Fibroblast of the conjunctiva (primary cell): ENCODE measurements around the gene STIMATE.

Source experiments
- DNase-seq: peaks from one replicate; pipeline ENCODE4 v3.0.0-alpha.2; 2010; ENCODE audit warnings: low read depth

The STIMATE gene

DNA sequence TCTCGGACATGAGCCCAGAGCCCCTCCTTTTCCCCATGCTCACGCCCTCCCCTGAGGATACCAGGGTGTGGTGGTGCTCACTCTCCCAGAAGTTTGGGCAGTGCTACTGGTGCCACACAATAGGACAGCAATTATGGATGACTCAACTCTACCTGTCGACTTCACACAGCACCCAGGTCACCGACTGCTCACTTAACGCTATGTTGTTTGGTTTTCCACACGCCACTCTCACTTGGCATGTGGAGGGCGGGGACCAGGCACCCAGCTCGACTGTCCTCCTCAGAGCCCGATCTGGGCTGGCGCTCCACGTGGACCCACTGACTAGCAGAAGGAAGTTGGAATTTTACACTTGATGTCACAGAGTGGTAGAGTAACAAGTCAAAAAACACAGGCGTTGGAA, 30.9 kb downstream of the STIMATE start:
- DNase-seq: no peak

DNA sequence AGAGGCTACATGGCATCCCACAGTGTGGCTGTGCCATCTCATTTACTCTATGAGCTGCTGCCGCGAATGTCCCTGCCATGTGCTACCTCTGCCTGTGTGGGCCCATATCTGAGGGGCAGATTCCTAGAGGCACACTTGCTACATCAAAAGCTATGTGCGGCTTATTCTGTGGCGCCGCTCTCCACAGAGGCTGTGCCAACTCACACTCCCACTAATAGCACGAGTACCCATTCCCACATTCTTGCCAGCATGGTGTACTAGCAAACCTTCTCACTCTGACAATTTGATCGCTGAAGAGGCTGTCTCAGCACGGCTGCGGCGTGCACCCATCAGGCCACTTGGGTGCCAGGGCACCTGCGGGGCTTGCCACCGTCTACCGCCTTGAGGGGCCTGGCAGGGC, 31.4 kb downstream of the STIMATE start:
- DNase-seq: no peak

DNA sequence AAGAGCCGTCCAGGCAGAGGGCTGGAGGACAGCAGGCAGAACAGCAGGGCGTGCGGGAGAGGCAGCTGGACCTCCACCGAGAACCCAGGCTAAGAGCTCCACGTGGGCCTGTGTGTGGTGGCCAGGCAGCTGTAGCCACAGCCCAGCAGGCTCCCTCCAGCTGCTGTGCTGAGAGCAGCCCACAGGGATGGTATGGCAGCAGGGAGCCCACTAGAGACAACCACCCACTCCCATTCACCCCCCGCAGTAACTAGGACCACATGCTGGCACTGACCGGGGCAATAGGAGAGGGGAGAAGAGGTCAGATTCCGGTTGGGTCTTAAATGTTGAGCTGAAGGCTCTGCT, 37.0 kb downstream of the STIMATE start:
- no peak for DNase-seq

DNA sequence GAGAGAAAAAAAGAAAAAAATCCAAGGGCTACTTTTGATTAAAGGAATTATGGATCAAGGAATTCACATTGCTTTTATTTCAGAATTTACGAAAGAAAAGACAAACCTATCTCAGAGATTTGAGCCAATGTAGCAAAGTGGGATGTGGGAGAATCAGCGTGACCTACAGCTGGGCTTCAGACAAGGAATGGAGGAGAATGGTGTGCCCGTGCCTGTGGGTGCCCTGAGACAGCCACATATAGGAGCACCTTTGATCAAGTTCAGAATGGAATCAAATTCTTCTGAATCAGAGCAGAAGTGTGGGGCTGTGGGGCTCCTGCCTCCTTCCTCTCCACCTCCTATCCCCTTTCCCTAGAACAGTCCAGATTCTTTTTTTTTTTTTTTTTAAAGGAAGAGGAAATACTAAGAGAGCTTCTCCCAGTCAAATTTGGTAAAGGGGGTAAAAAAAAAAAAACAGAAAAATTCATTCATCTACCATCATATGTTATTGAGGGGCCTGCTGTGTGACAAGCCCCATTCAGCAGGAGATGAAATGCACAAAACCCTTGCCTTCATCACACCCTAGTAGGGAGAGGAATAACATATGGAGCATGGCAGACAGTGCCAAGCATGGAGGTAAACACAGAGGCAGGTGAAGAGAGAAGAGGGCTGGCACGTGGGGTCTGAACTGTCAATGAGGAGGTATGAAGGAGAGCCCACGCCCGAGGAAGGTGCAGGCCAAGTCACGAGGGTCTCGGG, 37.5 kb downstream of the STIMATE start:
- no peak for DNase-seq

DNA sequence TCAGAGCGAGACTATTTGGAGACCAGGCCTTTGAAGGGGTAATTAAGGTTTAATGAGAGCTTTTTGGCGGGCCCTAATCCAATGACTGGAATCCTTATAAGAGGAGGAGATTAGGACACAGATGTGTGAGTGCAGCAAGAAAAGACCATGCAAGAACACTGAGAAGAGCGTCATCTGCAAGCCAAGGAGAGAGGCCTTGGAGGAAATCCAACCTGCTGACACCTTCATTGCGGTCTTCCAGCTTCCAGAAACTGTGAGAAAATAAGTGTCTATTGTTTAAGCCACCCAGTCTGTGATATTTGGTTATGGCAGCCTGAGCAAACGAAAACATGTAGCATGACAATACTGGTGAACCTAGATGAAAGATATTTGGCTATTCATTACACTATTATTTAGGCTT, 39.5 kb downstream of the STIMATE start:
- no peak for DNase-seq

DNA sequence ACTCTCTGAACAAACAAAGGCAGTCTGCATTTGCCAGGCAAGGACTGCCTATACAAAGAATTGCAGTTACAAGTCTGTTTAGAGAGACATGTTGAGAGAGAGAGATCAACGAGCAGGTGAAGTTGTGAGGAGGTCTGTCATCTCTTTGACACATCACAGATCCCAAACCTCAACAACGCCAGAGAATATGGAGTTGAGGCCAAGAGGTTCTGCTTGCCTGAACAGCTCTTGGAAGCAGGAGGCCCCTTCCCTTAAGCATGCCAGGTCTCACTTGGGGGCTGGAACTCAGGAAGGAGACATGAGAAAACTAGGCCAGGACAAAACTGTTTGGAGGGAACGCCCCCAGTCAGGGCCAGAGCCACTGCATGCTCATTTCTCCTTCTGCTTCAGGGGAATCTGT, 40.2 kb downstream of the STIMATE start:
- DNase-seq: no peak

DNA sequence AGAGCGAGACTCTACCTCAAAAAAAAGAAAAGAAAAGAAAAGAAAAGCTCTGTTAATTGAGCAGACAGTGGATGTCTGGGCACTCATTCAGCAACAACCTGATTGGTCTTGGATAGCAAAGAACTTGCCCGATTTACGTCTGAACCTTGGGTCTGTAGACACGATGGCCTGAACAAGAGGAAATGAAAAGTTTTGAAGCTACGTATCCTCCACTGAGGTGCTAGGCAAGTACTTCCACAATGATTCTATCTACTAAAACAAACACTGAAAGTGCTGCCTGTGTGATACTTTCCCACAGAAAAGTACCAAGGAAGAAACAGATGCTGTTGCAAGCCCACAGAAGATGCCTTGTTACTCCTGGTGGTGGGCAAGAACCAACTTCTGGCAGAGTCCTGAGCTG, 40.7 kb downstream of the STIMATE start:
- no peak for DNase-seq

DNA sequence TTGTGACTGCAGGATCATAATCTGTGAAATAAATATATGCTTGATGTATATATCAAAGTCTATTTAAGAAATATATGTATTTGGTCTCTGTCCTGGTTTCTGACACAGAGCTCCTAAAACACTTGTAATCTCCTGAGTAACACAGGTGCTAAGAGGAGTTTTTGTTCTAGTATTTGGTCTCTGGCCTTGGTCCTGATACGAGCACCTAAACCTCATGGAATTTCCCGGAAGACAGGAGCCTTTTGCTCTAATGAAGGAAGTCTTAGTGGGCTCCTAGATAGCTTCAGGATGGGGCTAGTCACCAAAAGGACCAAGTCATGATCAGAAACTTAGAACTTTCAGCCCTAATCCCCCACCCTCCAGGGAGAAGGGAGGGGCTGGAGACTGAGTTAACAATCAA, 43.3 kb downstream of the STIMATE start:
- DNase-seq: no peak

DNA sequence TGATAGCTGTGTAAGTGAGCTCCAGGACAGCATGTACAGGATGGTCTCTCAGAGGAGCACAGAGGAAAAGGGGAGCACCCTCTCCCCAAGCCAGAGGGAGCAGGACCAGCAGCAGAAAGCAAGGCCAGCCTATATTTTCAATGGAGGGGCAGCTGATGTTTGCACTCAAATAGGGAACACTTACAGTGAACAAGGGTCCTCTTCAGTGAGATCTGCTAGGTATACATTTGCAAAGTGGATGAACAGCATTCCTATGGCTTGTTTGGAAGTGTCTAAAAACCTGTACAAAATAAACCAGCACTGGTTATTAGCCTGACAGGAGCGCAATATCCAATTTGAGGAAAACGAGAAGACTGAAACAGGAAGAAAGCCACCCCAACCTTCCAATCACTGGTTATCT, 44.9 kb downstream of the STIMATE start:
- no peak for DNase-seq

DNA sequence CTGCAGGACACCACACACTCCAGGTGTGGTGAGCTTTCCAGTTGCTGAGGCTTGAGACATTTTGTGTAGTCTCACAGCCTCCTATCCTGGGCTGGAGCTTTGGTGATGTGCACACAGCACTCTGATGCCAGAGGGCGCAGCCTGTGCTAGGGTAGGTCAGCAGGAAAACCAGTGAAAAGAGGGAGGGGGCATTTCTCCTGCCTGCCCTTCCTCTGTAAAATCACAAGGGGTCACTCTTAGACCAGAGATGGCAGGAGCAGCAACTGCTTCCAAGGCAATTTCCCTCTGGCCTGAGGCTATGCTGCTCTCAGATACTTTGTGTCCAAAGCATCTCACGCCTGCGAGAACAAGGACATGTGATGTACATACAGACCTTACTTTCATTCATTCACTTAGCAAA, 46.0 kb downstream of the STIMATE start:
- DNase-seq: peak; percentile 55

DNA sequence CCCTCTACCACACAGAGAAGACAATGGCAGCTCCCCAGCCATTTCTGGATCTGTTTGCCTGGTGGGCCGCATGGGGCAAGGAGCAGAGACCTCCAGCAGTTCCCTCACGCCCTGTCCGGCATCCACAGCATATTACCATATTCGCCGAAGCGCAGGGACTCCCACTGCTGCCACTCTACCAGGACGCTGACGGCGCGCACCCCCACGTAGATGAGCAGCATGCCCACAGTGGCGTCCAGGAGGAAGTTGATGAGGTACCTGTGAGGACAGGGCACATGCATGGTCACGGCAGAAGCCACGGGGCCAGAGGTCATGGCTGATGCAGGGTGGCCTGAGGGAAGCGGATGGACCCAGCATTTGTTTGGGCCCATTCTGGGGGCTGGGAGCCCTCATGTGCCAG, 47.7 kb downstream of the STIMATE start:
- no peak for DNase-seq

DNA sequence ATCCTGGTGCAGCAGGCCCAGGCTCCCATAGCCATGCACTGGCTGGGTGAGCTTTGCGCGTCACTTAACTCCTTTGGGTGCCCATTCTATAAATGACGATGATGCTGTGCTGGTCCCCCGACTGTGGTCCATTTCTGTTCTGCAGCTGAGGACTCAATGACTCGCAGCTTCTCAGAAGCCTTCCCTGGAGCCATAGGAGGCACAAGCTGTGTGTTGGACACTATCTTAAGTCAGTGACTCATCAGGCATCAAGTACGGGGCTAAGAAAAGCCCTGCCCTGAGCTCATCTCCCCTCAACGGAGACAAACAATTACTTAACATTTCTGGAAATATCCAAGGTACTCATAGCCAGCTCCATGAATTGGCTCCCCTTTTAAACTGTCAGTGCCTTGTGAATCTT, 48.7 kb downstream of the STIMATE start:
- peak; percentile 39 for DNase-seq

DNA sequence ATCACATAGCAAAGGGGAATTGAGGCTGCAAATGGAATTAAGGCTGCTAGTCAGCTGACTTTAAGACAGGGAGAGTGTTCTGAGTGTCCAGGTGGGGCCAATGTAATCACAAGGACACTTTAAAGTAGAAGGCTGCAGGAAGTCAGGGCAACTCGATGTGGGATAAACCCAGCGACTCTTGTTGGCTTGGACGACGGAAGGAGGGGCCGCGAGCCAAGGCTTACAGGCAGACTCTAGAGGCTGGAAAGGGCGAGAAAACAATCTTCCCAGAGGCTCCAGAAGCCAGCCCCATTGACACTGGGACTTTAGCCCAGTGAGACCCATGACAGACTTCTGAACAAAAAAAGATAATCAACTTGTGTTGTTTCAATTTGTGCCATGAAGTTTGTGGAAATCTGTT, 49.6 kb downstream of the STIMATE start:
- no peak for DNase-seq

DNA sequence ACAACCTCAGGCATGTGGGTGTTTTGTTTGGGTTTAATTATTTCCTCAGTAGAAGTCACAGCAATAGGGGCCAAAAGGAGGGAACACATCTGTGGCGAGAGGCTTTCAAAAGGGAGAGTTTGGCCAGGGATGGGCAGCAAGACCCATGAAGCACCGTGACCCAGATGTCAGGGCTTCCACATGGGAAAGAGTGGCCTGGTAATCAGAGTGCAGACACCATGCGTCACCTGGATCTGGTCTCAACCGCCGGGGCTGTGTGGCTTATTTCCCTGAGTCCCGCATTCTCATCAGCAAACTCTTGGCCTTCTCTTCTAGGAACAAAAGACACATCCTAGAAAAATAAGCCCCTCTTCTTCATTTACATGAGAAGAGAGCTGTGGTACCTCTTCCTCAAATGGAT, 50.1 kb downstream of the STIMATE start:
- DNase-seq: no peak

DNA sequence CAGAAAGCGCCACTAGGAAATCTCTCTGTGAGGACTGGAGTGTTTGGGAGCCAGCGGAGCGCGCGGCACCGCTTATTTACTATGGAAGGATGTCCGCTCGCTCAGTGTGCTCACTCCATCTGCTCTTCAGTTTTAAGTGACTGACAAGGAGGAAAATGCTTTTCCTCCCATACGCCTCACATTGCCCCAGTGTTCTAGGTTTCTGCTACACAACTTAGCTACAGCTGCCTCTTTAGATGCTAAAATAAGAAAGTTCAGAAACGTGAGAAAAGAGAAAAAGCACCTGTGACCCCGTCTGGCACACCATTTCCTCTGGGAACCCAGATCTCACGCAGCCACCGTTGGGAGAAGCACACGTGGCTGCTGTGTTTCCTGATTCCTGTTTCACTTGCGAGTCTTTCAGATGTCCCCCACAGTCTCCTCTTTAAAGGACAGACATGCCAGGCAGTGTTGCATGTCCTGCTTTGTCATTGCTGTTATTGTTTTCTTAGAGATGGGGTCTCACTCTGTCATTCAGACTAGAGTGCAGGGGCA, 50.8 kb downstream of the STIMATE start:
- DNase-seq: no peak

DNA sequence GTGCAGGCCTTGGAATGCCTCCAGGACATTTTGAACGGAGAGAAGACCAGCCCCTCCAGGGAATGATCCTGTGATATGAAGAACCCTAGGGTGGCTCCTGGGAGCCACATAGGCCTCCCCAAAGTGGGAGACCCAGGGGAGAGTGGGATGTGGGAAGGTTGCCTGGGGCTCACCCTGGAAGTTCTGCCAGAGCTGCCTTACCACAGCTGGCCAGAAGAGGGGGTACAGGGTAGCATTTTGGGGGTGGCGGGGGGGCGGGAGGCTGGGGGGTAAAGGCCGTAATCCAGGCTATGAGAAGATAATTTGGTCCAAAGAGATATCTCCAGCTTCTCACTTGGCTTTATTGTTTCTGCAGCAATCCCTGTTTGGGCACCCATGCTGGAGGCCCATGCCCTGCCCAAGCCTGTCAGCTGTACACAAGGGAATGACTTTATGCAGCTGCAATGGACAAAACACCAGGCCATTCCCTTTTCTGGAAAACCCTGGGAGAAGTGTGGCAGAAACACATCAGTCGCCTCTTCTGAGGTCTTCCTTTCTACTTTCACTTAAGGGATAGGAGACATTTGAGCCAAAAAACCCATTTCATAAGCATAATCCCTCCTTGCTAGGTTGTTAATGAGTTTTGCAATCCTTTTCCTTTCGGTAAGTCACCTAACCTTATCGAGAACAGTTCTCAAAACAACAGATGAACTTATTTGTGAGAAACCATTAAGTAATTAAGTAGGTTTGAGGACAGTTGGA, 51.5 kb downstream of the STIMATE start:
- no peak for DNase-seq

DNA sequence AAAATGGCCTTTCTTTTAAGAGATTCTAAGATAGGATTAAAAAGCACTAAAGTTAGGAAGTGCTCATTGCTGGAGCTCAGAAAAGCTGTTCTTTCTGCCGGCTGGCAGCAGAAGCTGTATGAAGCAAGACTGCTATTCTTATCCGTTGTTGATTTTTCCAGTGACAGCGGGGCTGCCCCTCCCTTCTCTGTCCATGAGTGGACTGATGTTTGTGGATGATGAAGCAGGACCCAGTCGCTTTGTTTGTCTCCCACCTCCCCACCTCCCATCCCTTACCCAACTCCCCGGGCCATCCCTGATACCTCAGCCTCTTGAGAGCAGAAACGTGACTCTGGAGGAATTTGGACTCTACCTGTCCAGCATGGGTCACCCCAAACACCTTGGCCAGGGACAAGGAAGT, 52.2 kb downstream of the STIMATE start:
- DNase-seq: no peak

DNA sequence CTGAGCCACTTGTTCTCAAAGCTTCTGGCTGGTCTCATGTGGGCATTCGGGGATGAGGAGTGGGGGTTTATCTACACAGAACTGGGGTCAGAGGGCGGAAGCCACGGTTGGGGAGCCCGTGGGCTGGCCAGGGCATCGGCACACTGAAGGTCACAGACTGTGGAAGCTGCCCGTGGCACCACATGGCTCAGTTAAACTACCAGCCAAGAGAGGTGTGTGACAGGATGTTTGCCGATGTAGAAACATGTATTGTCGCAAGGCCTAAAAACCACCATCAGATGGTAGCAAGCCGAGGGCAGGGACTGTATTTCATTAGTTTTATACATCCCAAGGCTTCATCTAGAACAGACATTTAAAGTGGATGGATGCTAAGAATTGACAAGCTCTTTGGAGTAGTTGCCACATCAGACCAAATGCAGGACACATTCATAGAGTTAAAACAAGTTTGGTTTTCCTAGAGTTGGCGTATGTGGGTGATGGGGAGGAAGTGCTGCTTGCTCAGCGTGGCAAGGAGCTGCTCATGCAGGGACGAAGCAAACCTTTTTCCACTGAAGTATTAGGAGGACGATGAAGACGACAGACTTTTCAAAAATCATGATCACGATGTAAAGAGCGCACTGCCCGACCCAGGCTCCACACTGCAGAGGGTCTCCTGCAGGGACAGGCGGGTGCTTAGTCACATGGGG, 52.9 kb downstream of the STIMATE start:
- DNase-seq: no peak

DNA sequence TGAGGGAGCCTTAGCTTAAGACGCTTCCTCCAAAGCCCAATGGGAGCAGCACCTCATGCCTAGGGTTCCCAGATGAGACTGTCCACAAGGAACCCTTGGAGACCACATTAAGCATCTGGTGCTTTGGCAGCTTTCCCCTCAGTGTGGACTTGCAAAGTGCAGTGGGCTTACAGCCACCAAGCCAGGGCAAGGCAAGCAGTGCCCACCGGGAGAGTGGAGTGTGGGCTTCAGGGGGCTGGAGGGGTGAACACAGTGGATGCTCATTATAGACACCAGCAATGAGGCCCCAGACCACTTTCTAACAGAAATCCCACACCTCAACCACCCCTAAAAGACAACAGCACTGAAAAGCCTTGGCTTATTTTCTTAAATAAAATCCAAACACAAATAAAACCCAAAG, 53.5 kb downstream of the STIMATE start:
- DNase-seq: no peak

DNA sequence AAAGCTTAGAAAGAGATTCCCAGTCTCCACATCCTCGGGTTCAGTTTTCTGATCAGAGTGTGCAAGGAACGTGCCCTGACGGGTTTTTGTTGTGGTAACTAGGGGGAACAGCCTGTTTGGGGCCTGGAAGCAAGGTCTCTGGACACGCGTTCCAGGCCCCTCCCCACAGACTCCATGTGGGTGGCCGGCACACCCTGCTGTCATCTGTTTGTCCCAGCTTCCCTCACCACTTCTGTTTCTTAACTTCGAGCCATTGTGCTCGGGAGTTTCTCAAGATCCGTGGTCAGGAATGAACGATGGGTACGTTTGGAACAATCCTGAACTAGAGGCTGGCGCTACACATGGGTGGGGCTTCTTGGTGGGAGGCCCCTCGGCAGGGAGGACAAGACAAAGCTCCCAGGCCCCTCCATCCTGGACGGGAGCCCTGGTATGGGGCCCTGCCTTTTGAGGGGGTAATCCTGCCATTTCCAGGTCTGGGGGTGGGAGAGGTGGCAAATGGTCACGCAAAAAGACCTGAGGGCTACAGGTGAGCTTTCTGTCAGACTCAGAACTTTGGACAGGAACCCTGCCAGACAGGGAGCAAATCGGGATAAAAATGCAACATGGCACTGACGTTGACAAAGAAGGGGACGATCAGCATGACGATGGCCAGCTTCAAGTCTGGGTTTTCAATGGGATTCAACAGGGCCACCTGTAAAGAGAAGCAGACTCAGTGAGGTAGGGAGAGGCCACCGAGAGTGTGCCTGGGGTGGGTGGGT, 54.1 kb downstream of the STIMATE start:
- no peak for DNase-seq

DNA sequence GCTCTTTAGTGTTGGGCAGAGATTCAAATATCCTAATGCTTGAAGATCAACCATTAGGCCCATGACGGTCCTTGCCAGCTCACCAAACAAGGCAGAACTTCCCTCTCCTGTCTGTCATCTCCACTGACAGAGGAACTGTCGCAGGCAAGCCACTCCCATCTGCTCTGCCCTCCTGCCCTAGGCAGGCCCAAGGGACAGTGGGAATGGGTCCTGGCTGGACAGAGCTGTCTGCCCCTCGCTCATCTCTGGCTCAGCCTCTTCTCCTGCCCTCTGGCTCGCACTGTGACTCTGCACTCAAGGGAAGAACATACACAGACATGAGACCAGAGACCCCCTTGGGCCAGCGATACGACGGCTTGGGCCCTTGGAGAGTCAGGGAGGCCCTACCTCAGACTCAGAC, 54.9 kb downstream of the STIMATE start:
- no peak for DNase-seq

DNA sequence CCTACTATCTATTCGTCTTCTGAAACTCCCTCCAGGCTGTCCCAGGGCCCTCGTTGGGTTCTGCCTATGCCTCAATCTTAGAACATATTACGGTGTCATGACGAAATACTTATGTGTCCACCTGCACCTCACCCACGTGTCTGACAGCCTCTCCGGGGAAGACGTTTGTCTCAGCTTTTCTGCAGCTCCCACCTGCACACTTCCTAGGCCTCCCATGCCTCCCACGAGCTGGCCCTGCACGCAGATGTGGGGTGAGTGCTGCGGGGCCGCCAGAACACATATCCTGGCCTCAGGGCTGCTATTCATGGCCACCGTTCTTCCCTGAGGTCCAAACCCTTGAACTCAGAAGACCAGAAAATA, 55.4 kb downstream of the STIMATE start:
- DNase-seq: no peak
